PC-3 (cell line): Measurements from ENCODE around the gene PABPC1L. TPM values are rescaled to one million over a fixed set of nuclear protein-coding genes. Genes with fewer than 3 reads are reported as not detected.

Experiments used
- ATAC-seq: fragments of 200-7000 bp; cut with Tn5 transposase; 2 replicates; pipeline ENCODE4 v1.9.1; 2020; ENCODE audit warnings: mild to moderate bottlenecking, moderate library complexity
- BruUV-seq: library from RNA; stranded (reverse); fragments of 400-500 nt; replicated peaks from 2 replicates; lab custom pipeline; 2021; lab: Mats Ljungman, UMichigan
- CTCF ChIA-PET: fragments of 300-600 bp; sonication (Branson Sonifier 250); formaldehyde crosslinking; loops from one replicate; lab custom pipeline; 2022; ENCODE audit warnings: antibody characterized with exemption; lab: Charles Lee
- POLR2A ChIA-PET: fragments of 300-600 bp; sonication (Branson Sonifier 250); formaldehyde crosslinking; loops from one replicate; lab custom pipeline; 2022; ENCODE audit warnings: antibody characterized with exemption; ENCODE audit not compliant: unreplicated experiment; lab: Charles Lee
- DNase-seq: peaks from one replicate; pipeline ENCODE4 v3.0.0-alpha.2; 2015
- H2AFZ ChIP-seq: fragments of 300-600 bp; sonication (generic); 2 replicates; pipeline ENCODE4 v1.6.0; 2016; ENCODE audit warnings: antibody characterized with exemption, low read length
- H3F3A ChIP-seq: fragments of 300-600 bp; sonication (generic); one replicate; pipeline ENCODE4 v1.6.0; 2017; ENCODE audit warnings: antibody characterized with exemption, low read length, control low read depth, mild to moderate bottlenecking; ENCODE audit not compliant: unreplicated experiment
- H3K27ac ChIP-seq: fragments of 300-600 bp; sonication (generic); 2 replicates; pipeline ENCODE4 v1.5.1; 2016; ENCODE audit warnings: mild to moderate bottlenecking, low read length
- H3K27me3 ChIP-seq: fragments of 300-600 bp; sonication (generic); 2 replicates; pipeline ENCODE4 v1.6.1; 2016; ENCODE audit warnings: low read length, mixed read lengths
- H3K36me3 ChIP-seq: fragments of 300-600 bp; sonication (generic); 2 replicates; pipeline ENCODE4 v1.6.1; 2016; ENCODE audit warnings: low read depth, mixed run types, low read length, mixed read lengths
- H3K4me1 ChIP-seq: fragments of 300-600 bp; sonication (generic); 2 replicates; pipeline ENCODE4 v1.5.1; 2016; ENCODE audit warnings: low read length; ENCODE audit not compliant: insufficient read depth
- H3K4me2 ChIP-seq: fragments of 300-600 bp; sonication (generic); 2 replicates; pipeline ENCODE4 v1.6.0; 2016; ENCODE audit warnings: low read length
- H3K4me3 ChIP-seq: fragments of 300-600 bp; sonication (generic); 2 replicates; pipeline ENCODE4 v1.5.1; 2016; ENCODE audit warnings: mild to moderate bottlenecking, low read length, mixed read lengths
- H3K79me2 ChIP-seq: fragments of 300-600 bp; sonication (generic); 2 replicates; pipeline ENCODE4 v1.6.1; 2017; ENCODE audit warnings: low read length, mixed read lengths
- H3K9ac ChIP-seq: fragments of 300-600 bp; sonication (generic); 2 replicates; pipeline ENCODE4 v1.6.0; 2016; ENCODE audit warnings: mild to moderate bottlenecking, low read length
- H3K9me2 ChIP-seq: fragments of 300-600 bp; sonication (generic); replicated peaks from 2 replicates; pipeline ENCODE4 v1.6.1; 2016; ENCODE audit warnings: mixed run types, low read length, mixed read lengths
- H3K9me3 ChIP-seq: fragments of 300-600 bp; sonication (generic); 2 replicates; pipeline ENCODE4 v1.6.1; 2016; ENCODE audit warnings: low read length, mixed read lengths
- H4K20me1 ChIP-seq: fragments of 300-600 bp; sonication (generic); 2 replicates; pipeline ENCODE4 v1.6.1; 2016; ENCODE audit warnings: low read length, mixed read lengths
- CTCF ChIP-seq: fragments of 300-600 bp; sonication (generic); conservative IDR thresholded peaks from 2 replicates; pipeline ENCODE4 v1.5.1; 2017; ENCODE audit warnings: antibody characterized with exemption, low read depth, mild to moderate bottlenecking, low read length
- EZH2 ChIP-seq: fragments of 300-600 bp; sonication (generic); IDR thresholded peaks from one replicate; pipeline ENCODE4 v1.6.1; 2017; ENCODE audit warnings: antibody characterized with exemption, mild to moderate bottlenecking, low read length; ENCODE audit not compliant: unreplicated experiment
- EZH2phosphoT487 ChIP-seq: fragments of 300-600 bp; sonication (generic); IDR thresholded peaks from 2 replicates; pipeline ENCODE4 v1.6.1; 2018; ENCODE audit warnings: mild to moderate bottlenecking, antibody characterized with exemption, low read length, borderline replicate concordance
- intact Hi-C: fragments of 100-400 bp; cut with micrococcal nuclease; formaldehyde crosslinking; loops from 2 replicates; pipeline ENCODE4 v1.9.0; 2023
- total RNA-seq: library from RNA; depleted of rRNA; stranded (reverse); fragments of >200 nt; gene quantifications from 2 replicates; pipeline ENCODE4 v1.2.3, GENCODE V29; 2014

Gene PABPC1L
- total RNA-seq, 1 experiment from 2014 or later, result 32.0 TPM

DNA sequence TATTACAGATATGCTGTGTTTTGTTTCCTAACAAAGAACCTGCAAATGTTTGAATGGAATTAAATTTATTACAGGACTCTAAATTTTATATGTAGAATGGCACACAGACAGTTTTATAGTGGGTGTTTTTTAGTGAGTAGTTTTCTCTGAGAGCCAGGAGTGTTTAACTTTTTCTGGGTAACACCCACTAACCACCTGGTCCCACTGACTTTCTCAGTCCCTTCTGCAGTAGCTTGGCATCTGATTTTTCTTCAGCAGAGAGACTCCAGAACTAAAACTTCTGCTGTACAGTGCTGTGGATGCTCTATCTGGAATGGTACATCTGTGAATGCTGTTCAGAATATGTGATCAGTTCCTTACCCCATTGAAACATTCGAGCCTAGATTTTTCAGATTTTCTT lies 18.0 kb upstream of the PABPC1L start:
- Histone ChIP-seq H3F3A (no peaks in the 10 kb centered on the region), H3K27me3 (no peaks in the 10 kb centered on the region), H3K79me2 (peaks cover 100% of the 10 kb centered on the region), H3K9me3 (no peaks in the 10 kb centered on the region), H3K4me3 (no peak overlapping the region), H3K9me2 (no peaks in the 10 kb centered on the region), H3K9ac (no peak overlapping the region), H3K27ac (no peak overlapping the region), H2AFZ (no peak overlapping the region), H3K4me1 (peaks cover 27% of the 10 kb centered on the region), H3K36me3 (peaks cover 33% of the 10 kb centered on the region), H4K20me1 (peaks cover 92% of the 10 kb centered on the region), H3K4me2 (no peak overlapping the region)
- no peak for DNase-seq
- CTCF ChIA-PET, result no interaction called here
- POLR2A ChIA-PET, result no interaction called here
- BruUV-seq, result no TSS peak
- ATAC-seq, result no peak
- intact Hi-C loops, result no loop called here
- no peak for TF ChIP-seq CTCF
- no peak for TF ChIP-seq EZH2
- no peak for TF ChIP-seq EZH2phosphoT487

DNA sequence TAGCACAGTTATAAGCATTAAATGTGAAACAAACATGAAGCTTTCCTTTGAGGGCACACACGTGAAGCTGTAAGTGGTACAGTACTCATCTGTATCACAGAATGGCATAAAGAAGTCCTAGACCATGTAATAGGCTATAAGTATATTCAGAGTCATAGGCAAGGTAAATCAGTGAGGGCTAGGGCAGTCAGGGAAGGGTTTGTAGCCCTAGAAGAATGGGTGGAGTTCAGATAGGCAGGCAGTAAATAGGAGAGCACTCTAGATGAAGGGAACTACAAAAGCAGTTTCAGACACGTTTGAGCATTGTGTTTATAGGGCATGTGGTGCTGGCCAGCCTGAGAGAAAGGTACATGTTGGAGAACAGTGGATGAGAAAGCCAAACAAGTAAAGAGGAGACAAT lies 14.9 kb upstream of the PABPC1L start:
- Histone ChIP-seq H3K27me3 (no peaks in the 10 kb centered on the region), H3K79me2 (peaks cover 100% of the 10 kb centered on the region), H3K4me2 (no peak overlapping the region), H3K4me1 (no peaks in the 10 kb centered on the region), H3K27ac (no peak overlapping the region), H3K9me3 (no peaks in the 10 kb centered on the region), H3K4me3 (no peak overlapping the region), H3F3A (no peaks in the 10 kb centered on the region), H3K9ac (no peak overlapping the region), H2AFZ (no peak overlapping the region), H3K9me2 (no peaks in the 10 kb centered on the region), H4K20me1 (peaks cover 87% of the 10 kb centered on the region), H3K36me3 (peaks cover 22% of the 10 kb centered on the region)
- no TSS peak for BruUV-seq
- ATAC-seq (no peak), DNase-seq (no peak)
- intact Hi-C loops, result no loop called here
- no peak for TF ChIP-seq EZH2phosphoT487
- TF ChIP-seq EZH2, result no peak
- no peak for TF ChIP-seq CTCF
- ChIA-PET POLR2A (no interaction called here), CTCF (no interaction called here)

- CTCF ChIA-PET, result no interaction called here
- Histone ChIP-seq H3K9me3 (no peaks in the 10 kb centered on the region), H3K9me2 (no peaks in the 10 kb centered on the region), H3K36me3 (peaks cover 33% of the 10 kb centered on the region), H3K4me1 (no peaks in the 10 kb centered on the region), H3K27me3 (no peaks in the 10 kb centered on the region), H3K4me3 (no peak overlapping the region), H3F3A (no peaks in the 10 kb centered on the region), H3K79me2 (peaks cover 100% of the 10 kb centered on the region), H3K4me2 (no peak overlapping the region), H3K9ac (no peak overlapping the region), H3K27ac (no peak overlapping the region), H2AFZ (no peak overlapping the region), H4K20me1 (peaks cover 90% of the 10 kb centered on the region)
- DNase-seq (no peak), ATAC-seq (no peak)
- intact Hi-C loops, result no loop called here
- no TSS peak for BruUV-seq
- POLR2A ChIA-PET, result interaction anchor here (1.0 kb wide), 1 partner anchor 9 kb away, joined by 4 read pairs; no protein-coding TSS in a partner anchor
- TF ChIP-seq EZH2, result no peak
- TF ChIP-seq EZH2phosphoT487, result no peak
- TF ChIP-seq CTCF, result no peak
These were observed 13.3 kb upstream of the PABPC1L start for GRCh38 chr20:44896583-44896982.
